Measurements from ENCODE around the gene LAMA4.

DNA sequence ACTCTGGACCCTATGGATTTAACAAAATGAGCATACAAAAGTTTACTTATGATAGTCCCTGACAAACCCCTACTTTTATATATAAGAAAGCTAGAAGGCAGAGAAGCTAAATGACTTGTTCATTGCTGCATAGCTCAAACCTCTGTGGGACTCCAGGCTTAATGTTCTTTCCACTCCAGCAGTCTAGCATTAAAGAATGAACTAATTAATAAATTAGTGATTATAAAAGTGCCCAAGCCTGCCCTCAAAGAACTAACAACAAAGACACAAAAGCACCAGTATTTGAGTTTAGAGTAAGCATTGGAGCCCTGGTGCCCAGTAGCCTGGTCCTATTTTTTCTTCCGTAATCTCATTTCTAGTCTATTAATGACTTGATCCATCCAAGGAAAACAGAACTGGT, 59.9 kb downstream of the LAMA4 start:
- TF ChIP-seq, protein P1, sequence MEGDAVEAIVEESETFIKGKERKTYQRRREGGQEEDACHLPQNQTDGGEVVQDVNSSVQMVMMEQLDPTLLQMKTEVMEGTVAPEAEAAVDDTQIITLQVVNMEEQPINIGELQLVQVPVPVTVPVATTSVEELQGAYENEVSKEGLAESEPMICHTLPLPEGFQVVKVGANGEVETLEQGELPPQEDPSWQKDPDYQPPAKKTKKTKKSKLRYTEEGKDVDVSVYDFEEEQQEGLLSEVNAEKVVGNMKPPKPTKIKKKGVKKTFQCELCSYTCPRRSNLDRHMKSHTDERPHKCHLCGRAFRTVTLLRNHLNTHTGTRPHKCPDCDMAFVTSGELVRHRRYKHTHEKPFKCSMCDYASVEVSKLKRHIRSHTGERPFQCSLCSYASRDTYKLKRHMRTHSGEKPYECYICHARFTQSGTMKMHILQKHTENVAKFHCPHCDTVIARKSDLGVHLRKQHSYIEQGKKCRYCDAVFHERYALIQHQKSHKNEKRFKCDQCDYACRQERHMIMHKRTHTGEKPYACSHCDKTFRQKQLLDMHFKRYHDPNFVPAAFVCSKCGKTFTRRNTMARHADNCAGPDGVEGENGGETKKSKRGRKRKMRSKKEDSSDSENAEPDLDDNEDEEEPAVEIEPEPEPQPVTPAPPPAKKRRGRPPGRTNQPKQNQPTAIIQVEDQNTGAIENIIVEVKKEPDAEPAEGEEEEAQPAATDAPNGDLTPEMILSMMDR (IDR thresholded peaks at IDR 0.05) = no peak
- TF ChIP-seq POLR2A (IDR thresholded peaks at IDR 0.05) = no peak
